HG03159 (cell line): ENCODE measurements around the gene SLC2A13.
A peak's percentile ranks its signal among the peaks of the same experiment; 100 is the strongest.

Source experiments
- ATAC-seq: cut with Tn5 transposase; IDR thresholded peaks from one replicate; pipeline ENCODE4 v1.9.1; 2021; ENCODE audit warnings: mild to moderate bottlenecking, moderate library complexity; ENCODE audit not compliant: unreplicated experiment

SLC2A13 gene

DNA sequence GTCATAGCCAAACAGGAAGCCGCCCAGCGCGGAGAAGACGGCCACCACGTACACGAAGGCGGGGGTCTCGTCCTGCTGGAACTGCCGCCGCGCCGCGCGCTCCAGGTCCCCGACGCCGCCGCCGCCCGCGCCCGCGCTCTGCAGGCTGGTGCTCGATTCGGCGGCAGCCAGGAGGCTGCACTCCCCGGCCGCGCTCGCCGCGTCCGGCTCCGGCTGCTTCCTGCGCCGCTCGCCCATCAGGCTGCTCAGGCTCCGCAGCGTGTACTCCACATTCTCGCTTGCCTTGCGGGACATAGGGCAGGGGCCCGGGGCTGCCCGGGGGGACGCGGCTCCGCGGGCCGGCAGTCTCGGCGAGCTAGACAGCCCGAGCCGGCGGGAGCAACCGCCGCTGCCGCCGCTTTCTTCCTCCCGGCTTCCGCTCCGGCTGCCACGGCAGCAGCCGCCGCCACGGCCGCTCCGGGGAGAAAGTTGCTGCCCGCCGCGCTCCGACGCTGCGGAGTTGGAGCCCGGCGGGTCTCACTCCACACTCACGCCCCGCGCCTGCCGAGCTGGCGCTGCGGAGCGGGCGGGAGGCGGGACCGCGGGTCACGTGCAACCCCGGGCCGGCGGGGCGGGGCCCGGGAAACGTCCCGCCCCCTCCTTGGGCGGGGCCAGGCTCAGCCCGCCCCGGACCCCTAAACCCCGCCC lies at the start of gene SLC2A13:
Gene SLC2A13, minus strand, starts transcription at position 567 of the 687 bp plus-strand sequence. Its CDS starts 273 bp downstream, at position 294.
- ATAC-seq = peak; percentile 85

DNA sequence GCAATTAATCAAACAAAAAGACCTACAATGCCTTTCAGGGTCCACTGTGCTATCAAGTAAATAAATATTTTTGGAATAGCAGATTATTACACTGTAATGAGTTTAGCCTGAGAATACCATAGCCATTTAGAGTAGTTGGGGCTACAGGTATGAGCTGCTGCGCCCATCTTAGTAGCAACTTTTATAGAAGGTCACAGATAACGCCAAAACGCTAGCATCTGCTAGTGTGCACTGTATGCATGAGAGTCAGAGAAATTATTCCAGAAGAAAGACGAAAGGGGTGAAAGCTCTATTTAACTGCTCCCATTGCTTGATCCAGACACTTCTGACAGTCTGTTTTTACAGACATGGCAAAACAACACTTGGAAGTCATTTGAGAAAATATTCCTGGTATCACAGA lies 48.5 kb upstream of the SLC2A13 start:
- no peak for ATAC-seq

DNA sequence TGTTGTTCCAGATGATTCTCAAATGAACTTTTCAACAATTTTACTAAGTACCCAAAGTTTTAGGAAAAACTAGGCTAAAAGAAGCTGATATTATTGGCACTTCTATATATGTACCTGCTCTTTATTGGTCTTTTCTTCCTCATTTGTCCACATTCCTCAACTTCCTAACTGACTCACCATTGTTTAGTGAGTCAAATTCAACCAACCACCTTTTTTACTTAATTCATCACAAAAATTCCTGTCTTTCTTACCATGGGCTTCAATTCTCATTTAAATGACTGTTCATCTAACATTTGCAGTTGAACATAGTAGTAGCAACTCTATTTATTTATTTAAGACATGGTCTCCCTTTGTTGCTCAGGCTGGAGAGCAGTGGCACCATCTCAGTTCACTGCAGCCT lies 47.6 kb upstream of the SLC2A13 start:
- no peak for ATAC-seq

DNA sequence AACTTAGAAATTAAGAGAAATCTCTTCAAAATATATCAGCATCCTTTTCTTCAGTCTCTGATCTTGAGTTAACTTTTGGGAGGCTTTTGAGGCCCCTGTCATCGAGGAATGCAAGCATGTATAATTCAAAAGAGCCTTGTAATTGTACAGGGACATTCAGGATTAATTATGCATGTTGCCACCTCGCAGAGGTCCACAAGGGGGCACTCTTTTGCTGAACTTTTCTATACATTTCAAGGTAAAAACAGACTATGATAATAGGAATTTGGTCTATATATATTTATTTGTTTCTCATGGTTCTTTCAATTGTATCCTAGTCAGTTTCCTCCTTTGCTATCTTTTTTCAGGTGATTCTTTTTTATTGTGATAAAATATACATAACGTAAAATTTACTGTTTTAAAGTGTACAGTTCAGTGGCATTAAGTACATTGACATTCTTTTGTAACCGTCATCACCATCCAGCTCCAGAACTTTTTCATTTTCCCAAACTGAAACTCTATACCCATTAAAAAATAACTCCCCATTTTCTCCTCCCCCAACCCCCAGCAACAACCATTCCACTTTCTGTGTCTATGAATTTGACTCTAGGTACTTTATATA lies 47.0 kb upstream of the SLC2A13 start:
- ATAC-seq = no peak

DNA sequence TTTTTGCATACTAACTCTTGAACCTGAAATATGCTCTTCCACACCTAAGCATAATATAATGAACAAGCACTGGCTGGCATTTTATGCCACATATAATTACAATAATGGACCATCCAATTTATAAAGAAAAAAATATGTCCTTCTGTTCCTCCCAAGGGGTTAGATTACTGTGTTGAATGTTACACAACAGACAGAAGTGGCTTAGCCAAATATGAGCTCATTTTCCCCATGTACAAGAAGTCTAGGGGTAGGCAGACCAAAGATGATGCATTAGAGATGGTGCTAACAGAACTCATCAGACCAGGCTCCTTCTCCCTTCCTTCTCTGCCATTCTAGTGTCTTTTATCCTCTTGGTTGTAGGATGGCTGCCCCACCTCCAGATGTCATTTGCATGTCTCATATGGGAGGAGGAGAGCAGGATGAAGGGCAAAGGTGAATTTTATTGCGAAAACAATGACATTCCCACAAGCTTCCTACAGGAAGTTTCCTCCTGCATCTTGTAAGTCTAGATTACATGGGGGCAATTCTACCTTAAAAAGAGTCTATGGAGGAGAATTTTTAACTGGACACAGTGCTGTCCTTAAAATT lies 43.9 kb upstream of the SLC2A13 start:
- ATAC-seq = no peak

DNA sequence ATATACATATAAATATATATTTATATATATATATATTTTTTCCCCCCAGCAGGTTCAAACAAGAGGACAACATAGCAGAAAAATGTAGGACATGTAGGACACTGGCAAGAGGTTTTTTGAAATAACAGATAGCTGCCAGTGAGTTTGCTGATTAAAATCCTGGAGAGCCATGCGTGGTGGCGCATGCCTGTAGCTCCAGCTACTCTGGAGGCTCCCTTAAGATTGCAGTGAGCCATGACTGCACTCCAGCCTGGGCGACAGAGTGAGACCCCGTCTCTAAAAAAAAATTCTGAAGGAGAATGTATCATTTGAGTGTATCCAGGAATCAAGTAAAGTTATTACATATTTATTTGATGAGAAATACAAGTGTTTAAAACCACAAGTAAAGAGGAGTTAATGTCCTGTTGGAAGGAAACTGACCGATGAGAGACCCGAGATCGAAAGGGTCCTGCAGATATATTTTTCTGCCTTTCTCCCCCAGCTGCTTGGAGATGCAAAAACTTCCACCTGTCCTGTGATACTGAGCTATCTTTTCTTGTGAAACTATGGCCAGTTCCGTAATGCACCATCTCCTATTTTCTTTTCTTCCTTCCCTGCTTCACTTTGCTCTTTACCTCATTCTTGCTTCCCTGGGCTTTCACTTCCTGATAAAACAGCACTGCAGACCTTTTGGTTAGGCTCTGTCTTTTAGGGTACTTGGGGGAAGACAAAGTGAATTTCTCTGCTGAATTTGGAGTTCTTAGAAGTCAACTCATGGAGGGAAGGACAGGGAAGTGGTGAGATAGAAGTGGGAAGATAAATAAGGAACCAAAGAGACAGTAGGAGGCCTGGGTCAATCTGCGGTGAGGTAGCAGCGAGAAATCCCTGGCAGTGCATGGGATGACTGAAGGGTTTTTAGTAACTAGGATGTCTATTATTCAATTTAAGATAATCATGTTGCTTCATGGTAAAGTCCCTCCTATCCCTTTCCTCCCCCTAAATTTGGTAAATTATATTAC lies 41.2 kb upstream of the SLC2A13 start:
- no peak for ATAC-seq

DNA sequence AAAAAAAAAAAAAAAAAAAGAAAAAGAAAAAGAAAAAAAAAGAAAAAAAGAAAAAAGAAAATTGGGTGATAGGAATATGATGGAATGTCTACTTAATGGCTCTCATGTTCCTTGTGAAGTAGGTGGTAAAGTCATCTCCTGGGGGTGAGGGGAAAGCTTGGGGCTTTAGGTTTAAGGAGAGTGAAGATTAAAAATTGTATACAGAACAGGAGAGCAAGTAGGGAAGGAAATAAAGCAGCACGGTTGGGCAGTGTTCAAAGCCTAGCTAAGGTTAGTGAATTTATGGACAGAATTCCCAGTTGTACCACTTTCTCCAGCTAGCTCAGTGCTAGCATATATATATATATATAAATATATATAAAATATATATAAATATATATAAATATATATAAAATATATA lies 40.0 kb upstream of the SLC2A13 start:
- no peak for ATAC-seq

DNA sequence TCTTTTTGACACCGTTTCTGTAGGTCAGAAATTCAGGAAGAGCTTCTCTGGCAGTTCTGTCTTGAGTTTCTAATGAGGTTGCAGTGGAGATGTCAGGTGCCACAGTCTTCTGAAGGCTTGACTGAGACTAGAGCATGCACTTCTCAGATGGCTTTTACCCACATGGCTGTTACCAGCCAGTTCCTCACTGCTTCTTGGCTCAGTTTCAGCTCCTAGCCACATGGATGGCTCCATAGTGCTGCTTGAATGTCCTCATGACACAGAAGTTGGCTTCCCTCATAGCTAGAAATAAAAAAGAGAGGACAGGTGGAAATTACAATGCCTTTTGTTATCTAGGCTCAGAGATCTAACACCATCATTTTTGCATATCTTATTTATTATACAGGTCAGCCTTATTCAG lies 38.1 kb upstream of the SLC2A13 start:
- ATAC-seq = no peak

DNA sequence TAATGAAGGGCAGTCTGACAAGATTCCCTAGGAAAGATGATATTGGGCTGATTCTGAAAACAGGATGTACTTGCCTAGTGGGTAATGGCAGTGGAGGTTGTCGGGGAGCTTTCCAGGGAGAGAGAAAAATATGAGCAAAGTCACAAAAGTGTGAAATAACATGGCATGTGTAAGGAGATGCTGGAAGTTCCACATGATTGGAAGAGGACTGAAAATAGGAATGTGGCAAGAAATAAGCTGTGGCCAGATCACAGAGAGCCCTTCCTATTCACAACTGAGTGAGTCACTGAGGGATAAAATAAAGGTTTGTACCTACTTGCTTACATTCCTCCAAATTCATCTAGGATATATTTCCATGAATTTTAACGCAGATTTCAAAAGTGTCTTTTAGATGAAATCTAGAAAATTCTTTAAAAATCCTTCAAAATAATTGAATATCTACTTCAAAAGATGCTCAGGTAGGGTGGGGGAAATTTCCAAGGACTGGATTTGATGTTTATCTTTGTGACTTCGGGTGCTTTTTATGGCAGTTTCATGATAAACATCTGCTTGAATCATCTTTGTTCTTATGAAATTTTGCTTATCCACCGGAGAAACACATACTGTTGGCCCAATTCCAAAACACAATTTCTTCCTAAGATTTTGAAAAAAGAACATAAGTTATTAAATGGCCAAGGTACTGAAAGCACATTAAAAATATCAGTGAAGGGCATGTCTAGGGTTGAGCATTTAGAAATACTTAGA lies 36.3 kb upstream of the SLC2A13 start:
- no peak for ATAC-seq

DNA sequence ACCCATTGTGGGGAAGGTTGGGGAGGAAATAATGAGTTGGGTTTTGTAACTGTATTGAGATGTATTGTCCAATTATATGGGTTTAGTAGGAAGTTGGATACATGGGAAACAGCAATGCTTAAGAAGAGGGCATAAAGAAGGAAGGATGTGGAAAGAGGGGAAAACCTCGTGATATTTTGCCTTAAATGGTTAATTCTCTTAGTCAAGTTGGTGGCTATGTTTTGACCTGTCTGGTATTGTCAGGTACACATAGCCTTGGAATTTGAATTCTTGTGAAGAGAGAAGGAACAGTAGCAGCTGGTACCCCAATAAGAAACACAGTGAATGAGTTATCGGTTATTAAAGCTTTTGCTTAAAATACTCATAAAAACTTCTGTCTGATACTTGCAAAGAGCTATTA lies 32.6 kb upstream of the SLC2A13 start:
- no peak for ATAC-seq

DNA sequence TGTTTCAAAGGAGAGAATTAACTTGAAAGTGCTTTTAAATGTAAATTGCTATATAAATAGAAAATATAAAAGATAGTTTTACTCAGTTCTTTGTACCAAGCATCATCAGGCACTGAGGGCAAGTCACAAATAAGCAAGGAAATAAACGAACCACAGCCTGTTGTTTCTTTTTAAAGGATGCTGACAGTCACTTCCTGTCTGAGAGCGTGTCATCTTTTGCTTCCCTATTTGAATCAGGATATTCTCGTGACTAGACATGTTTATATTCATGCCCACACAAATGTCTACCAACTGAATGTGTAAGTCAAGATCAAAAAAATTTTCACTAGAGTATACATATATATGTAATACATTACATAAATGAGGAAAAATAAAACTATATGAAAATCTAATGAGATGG lies 31.4 kb upstream of the SLC2A13 start:
- ATAC-seq = peak; percentile 95

DNA sequence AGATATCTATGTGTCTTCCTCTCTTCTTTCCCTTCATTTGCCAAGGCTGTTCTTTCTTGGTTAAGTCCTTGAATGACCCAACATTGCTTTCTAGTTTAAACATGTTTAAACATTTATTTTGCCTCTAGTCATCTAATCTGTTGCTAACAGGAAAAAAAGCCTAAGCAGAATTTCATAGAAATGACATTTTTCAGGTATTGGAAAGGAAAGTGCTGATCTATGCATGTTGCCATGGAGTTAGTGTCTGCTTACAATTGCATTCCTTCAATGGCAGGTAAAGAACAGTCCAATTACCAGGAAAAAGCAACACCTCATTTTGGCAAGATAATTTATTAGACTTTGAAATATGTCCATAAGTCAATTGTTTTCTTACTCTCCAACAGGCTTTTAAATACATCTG lies 21.5 kb upstream of the SLC2A13 start:
- ATAC-seq = no peak

DNA sequence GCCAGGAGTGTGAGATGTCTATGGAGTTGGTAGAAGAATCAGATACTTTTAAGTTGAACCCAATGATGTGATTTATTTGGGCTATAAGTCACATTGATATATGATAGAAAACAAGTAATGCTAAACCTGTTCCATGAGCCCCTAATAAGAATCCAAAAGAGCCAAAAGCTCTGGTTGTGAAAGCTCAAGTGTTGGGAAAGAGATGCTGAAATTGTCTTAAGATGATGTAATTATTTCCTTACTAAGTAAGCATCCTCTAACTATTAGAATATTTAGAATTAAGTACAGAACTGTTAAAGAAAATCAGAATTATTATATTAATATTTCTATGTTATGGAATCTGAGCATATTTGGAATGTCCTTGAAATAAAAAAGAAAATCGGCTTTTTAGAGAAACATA lies 17.6 kb upstream of the SLC2A13 start:
- ATAC-seq = no peak

DNA sequence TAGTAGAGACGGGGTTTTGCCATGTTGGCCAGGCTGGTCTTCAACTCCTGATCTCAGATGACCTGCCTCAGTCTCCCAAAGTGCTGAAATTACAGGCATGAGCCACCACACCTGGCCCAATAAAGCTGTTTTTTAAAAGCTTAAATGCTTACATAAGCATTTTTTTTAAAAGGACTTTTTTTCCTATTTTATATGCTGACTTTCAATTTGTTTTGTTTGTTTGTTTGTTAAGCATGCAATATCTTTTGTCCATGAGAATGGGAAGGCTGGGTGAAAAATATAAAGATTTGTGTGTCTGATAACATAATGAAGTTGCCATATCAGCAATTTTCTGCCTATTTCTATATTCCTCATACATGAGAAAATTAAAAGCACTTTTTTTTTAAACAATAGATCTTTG lies 17.0 kb upstream of the SLC2A13 start:
- no peak for ATAC-seq

DNA sequence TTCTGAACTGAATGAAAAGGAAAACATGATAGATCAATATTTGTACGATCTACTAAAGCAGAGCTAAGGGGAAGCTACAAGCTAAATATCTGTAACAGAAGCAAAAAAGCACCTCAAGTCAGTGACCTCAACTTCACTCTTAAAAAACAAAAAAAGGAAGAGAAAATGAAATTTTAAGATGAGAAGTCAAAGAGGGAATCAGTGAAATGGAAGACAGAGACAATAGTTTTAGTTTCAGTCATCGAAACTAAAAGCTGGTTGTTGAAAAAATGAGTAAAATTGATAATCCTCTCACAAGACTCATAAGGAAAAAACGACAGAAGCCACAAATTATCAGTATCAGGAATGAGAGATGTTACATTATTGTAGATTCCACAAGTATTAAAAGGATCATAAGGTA lies 11.9 kb upstream of the SLC2A13 start:
- ATAC-seq = peak; percentile 72

DNA sequence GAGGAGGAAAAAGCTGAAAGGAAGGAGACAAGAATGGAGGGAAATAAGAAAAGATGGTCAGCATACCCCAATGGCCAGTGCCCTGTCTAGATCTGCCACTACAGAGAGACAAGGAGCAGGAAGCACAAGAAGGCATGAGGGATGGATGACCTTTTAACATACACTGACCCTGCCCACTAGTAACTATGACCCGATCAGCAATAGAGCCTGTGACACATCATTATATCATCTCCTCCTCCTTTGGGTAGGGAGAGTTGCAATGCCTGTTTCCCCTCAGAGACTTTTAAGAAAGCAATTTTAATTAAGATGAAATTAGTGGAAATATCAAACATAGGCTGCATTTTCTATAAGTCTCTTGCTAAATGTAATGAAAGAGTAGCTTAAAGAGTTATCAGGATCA lies 4.7 kb upstream of the SLC2A13 start:
- no peak for ATAC-seq

DNA sequence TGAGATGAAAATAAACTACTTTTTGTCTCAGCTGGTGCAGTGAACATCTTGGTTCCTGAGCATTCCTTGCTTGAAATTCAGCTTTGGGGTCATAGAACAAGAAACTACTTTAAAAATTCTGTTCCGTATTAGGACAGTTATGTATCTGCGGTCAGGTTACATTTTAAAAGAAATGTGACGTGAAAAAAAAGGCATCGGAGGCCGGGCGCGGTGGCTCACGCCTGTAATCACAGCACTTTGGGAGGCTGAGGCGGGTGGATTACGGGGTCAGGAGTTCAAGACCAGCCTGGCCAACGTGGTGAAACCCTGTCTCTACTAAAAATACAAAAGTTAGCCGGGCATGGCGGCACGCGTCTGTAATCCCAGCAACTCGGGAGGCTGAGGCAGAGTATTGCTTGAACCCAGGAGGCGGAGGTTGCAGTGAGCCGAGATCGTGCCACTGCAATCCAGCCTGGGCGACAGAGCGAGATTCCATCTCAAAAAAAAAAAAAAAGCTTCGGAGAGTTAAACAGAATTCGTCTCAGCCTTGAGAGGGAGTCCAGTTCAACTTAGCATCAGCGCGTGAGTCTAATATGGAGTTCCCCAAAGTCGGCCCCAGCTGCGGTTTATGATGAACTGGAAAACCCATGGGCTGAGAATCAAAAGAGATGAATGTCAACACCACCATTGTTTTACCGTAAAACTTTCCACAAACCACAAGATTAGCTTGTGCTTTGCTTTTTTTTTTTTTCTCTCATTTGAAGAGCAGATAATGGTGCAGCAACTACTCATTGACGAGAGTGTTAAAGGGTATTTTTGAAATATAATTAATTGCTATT lies 2.1 kb upstream of the SLC2A13 start:
- ATAC-seq = no peak

DNA sequence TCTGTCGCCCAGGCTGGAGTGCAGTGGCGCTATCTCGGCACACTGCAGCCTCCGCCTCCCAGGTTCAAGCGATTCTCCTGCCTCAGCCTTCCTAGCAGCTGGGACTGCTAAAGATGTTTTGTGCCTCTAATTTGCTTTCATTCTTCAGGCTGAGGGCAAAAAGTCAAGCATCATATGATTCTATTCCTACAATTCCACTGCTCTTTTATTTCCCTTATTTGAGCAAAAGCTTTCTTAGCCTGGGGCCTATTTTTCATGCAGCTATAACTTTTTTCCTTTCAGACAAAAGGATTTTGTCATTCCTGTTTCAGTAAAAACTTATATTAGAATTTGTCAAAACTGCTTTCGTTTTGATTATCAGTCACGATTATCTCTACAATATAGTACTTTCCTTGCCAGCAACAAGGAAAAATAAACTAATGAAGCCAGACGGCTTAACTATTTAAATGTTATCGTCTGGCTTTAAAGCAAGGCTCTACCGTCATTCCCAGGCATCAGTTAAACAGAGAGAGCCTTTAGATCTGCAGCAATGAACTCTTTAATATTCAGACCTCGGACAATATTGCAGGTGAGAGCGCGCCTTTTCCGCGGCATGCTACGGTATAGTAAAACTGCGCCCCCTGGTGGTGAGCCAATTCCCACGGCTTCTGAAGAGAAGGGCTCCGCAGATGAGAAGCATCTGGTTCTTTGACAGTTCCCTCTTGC lies 1.4 kb upstream of the SLC2A13 start:
- ATAC-seq = peak; percentile 39

DNA sequence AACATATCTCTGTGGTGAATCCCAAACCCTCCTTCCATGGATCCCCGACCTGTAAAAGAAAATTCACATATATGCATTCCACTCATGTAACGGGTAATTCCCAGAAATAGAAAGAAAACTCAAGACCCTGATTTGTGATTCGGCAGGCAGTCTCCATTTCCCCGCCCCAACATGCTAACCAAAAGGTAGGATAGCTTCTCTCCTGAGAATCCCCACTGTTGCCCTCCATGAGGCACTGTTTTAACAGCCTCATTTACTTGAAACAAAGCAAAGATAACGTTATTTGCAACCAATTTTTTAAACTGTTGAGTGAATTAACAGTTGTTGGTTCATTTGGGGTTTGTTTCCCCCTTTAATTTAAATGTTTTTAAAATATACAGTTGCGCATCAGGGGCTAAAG lies 774 bp upstream of the SLC2A13 start:
- no peak for ATAC-seq
